MG63 (cell line): ENCODE results near the gene RYR1. TPM values are rescaled to one million over a fixed set of nuclear protein-coding genes. Genes with fewer than 3 reads are reported as not detected.
"Not testable (repeated sequence)": the region's sequence is repeated elsewhere in the genome, so short reads cannot be mapped to it uniquely, and the experiment has no call there.

Experiments
- DNase-seq: peaks from one replicate; pipeline ENCODE4 v3.0.0-alpha.2; 2020
- H3K27me3 ChIP-seq: fragments of 250-450 bp; sonication (Bioruptor Pico); 2 replicates; pipeline ENCODE4 v1.5.1; 2020; ENCODE audit warnings: mild to moderate bottlenecking, moderate library complexity
- H3K36me3 ChIP-seq: fragments of 250-450 bp; sonication (Bioruptor Pico); 2 replicates; pipeline ENCODE4 v1.5.1; 2020; ENCODE audit warnings: mild to moderate bottlenecking, moderate library complexity
- H3K4me3 ChIP-seq: fragments of 250-450 bp; sonication (Bioruptor Pico); 2 replicates; pipeline ENCODE4 v1.5.1; 2020; ENCODE audit warnings: mild to moderate bottlenecking, moderate library complexity
- H3K9me3 ChIP-seq: fragments of 250-450 bp; sonication (Bioruptor Pico); 2 replicates; pipeline ENCODE4 v1.5.1; 2020; ENCODE audit warnings: mild to moderate bottlenecking, moderate library complexity
- total RNA-seq: library from RNA; depleted of rRNA; stranded (reverse); fragments of >200 nt; shearing (Covaris generic); gene quantifications from 2 replicates; pipeline ENCODE4 v1.2.3, GENCODE V29; 2014; ENCODE audit warnings: low replicate concordance

RYR1 gene
- total RNA-seq, 1 experiment from 2014 or later = not detected

DNA sequence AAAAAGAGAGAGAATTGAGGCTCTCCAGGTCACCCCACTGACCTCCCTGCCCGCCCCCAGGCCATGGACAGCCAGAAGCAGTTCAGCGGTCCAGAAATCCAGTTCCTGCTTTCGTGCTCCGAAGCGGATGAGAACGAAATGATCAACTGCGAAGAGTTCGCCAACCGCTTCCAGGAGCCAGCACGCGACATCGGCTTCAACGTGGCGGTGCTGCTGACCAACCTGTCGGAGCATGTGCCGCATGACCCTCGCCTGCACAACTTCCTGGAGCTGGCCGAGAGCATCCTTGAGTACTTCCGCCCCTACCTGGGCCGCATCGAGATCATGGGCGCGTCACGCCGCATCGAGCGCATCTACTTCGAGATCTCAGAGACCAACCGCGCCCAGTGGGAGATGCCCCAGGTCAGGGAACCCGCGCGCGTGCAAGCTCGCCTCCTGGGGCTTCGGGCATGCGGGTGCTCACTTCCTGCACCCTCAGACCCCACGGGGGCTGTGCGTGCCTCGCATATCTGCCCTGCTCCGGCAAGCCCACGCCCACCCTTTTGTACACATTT lies 127.6 kb downstream of the RYR1 start:
- DNase-seq = no peak
- H3K27me3 ChIP-seq = no peaks in the 10 kb centered on the region; the same call in 1 of the 2 replicates
- no peak overlapping the region for H3K4me3 ChIP-seq
- H3K36me3 ChIP-seq = no peaks in the 10 kb centered on the region
- no peaks in the 10 kb centered on the region; the same call in 1 of the 2 replicates for H3K9me3 ChIP-seq

DNA sequence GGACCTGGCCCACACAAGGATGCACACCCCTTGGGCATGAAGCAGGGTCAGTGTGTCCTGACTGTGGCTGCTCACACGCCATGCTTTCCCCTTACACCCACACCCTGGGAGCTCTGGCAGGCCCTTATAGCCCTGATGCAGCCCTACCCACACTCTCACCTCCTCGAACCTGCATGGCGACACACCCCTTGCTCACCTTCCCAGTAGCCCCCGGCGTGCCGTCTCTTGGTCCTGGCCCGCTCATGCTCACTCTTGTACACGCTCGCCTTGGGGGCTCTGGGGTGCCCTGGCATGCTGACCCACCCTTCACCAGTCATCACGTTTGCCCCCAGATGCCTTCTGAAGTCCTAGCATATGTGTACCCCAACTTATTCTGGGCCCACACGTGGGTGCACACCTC lies 128.2 kb downstream of the RYR1 start:
- DNase-seq = no peak
- no peaks in the 10 kb centered on the region; the same call in 1 of the 2 replicates for H3K27me3 ChIP-seq
- no peaks in the 10 kb centered on the region for H3K36me3 ChIP-seq
- H3K9me3 ChIP-seq = no peaks in the 10 kb centered on the region; the same call in 1 of the 2 replicates
- no peak overlapping the region for H3K4me3 ChIP-seq

DNA sequence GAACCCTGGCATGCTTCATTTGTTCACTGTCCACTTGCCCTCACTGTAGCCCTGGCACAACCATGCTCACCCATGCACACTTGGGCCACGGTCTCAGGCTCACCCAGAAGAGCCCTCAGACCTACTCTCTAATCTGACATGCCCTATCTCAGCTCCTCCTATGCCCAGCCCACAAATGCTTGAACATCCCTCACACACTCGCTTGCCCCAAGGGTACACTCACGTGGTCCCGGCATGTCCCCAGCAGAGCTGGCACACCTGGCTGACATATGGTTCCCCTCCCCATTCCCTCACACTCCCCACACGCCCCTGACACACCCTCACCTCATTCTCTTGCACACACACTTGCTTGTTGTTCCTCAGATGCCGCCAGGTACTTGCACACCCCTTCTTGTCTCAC lies 128.6 kb downstream of the RYR1 start:
- Histone ChIP-seq H3K36me3 (no peaks in the 10 kb centered on the region), H3K27me3 (no peaks in the 10 kb centered on the region; the same call in 1 of the 2 replicates), H3K9me3 (no peaks in the 10 kb centered on the region; the same call in 1 of the 2 replicates), H3K4me3 (no peak overlapping the region)
- no peak for DNase-seq

DNA sequence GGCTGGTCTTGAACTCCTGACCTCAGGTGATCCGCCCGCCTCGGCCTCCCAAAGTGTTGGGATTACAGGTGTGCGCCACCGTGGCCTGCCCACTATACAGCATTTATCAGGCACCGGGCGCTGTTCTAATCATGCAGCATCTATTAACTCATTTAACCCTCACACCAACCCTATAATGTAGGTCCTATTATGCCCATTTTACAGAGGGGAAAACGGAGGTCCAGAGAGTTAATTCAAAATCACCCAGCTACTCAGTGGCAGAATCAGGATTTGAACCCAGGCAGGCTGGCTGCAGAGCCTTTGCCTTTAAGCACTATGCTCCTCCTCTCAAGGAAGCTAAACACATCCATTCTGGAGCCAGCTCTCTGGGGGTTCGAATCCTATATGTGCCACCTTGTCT lies 130.0 kb downstream of the RYR1 start:
- Histone ChIP-seq H3K36me3 (no peaks in the 10 kb centered on the region), H3K9me3 (no peaks in the 10 kb centered on the region; the same call in 1 of the 2 replicates), H3K27me3 (no peaks in the 10 kb centered on the region; the same call in 1 of the 2 replicates), H3K4me3 (no peak overlapping the region)
- DNase-seq = no peak

DNA sequence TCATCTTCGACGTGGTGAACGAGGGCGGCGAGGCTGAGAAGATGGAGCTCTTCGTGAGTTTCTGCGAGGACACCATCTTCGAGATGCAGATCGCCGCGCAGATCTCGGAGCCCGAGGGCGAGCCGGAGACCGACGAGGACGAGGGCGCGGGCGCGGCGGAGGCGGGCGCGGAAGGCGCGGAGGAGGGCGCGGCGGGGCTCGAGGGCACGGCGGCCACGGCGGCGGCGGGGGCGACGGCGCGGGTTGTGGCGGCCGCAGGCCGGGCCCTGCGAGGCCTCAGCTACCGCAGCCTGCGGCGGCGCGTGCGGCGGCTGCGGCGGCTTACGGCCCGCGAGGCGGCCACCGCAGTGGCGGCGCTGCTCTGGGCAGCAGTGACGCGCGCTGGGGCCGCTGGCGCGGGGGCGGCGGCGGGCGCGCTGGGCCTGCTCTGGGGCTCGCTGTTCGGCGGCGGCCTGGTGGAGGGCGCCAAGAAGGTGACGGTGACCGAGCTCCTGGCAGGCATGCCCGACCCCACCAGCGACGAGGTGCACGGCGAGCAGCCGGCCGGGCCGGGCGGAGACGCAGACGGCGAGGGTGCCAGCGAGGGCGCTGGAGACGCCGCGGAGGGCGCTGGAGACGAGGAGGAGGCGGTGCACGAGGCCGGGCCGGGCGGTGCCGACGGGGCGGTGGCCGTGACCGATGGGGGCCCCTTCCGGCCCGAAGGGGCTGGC lies 131.6 kb downstream of the RYR1 start:
- DNase-seq = no peak
- no peaks in the 10 kb centered on the region for H3K36me3 ChIP-seq
- no peak overlapping the region for H3K4me3 ChIP-seq
- H3K27me3 ChIP-seq = no peaks in the 10 kb centered on the region; the same call in 1 of the 2 replicates
- H3K9me3 ChIP-seq = no peaks in the 10 kb centered on the region

DNA sequence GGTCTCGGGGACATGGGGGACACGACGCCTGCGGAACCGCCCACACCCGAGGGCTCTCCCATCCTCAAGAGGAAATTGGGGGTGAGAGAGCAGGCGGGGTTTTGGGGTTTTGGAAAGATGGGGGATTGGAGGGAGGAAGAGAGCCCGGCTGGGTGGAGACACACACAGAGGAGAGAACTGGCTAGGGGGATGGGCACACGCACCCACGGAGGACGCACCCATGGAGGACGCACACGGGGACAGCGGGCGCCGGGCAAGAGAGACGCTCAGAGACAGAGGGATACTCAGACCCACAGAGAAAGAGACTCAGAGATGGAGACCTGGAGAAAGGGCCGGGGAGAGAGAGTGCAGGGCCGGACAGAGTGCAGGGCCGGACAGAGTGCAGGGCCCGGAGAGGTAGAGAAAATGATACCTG lies 132.2 kb downstream of the RYR1 start:
- Histone ChIP-seq H3K36me3 (no peaks in the 10 kb centered on the region), H3K27me3 (no peaks in the 10 kb centered on the region; the same call in 1 of the 2 replicates), H3K9me3 (no peaks in the 10 kb centered on the region), H3K4me3 (no peak overlapping the region)
- no peak for DNase-seq

DNA sequence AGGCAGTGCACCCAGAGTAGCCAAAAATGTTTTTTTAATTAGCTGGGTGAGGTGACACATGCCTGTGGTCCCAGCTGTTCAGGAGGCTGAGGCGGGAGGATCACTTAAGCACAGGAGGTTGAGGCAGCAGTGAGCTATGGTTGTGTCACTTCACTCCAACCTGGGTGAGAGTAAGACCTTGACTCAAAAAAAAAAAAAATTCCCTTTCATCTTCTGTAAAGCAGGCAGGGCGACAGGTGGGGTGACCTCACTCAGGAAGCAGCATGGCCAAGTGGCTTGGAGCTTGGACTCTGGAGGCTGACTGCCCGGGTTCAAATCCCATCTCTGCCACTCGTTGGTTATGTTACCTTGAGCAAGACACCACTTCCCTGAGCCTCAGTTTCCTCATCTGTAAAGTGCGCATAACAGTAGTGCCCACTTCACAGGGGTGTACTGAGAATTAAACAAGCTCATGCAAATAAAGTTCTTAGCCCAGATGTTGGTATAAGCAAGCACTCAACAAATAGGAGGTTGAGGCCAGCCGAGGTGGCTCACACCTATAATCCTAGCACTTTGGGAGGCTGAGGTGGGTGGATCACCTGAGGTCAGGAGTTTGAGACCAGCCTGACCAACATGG lies 136.0 kb downstream of the RYR1 start:
- DNase-seq = no peak
- Histone ChIP-seq H3K9me3 (no peaks in the 10 kb centered on the region), H3K27me3 (no peaks in the 10 kb centered on the region; the same call in 1 of the 2 replicates)

DNA sequence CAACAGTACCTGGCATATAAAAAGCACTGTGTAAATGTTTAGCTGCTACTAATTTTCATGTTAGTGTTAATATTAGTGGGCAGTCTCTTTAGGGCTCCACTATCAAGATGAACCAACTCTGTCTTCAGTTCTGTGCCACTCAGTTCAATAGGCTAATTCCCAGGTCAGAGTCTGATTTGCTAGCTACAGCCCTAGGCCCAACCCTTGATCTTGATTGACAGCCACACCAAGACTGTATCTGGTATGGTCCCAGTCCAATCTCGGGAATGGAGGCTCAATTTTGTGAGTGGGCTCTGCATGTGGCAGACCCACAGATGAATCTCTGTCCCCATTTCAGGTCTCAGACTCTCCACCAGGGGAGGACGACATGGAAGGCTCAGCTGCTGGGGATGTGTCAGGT lies 138.2 kb downstream of the RYR1 start:
- no peaks in the 10 kb centered on the region for H3K9me3 ChIP-seq
- H3K36me3 ChIP-seq = no peaks in the 10 kb centered on the region
- H3K4me3 ChIP-seq = no peak overlapping the region
- H3K27me3 ChIP-seq = no peaks in the 10 kb centered on the region
- DNase-seq = no peak

More for the DNA sequence above, 136.0 kb downstream of the RYR1 start:
- no peak overlapping the region for H3K4me3 ChIP-seq
- no peaks in the 10 kb centered on the region for H3K36me3 ChIP-seq

DNA sequence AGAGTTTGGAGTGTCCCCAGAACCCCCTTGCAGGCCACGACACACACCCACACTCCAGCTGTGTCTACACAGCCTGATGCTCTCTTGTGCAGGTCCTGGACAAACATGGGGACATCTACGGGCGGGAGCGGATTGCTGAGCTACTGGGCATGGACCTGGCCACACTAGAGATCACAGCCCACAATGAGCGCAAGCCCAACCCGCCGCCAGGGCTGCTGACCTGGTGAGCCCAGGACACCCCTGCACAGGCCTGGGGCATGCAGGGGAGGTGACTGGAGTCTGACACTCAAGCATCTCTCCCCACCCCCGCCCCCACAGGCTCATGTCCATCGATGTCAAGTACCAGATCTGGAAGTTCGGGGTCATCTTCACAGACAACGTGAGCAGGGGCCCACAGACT lies 144.3 kb downstream of the RYR1 start:
- Histone ChIP-seq H3K27me3 (no peaks in the 10 kb centered on the region), H3K4me3 (no peak overlapping the region), H3K9me3 (no peaks in the 10 kb centered on the region), H3K36me3 (no peaks in the 10 kb centered on the region)
- DNase-seq = no peak

DNA sequence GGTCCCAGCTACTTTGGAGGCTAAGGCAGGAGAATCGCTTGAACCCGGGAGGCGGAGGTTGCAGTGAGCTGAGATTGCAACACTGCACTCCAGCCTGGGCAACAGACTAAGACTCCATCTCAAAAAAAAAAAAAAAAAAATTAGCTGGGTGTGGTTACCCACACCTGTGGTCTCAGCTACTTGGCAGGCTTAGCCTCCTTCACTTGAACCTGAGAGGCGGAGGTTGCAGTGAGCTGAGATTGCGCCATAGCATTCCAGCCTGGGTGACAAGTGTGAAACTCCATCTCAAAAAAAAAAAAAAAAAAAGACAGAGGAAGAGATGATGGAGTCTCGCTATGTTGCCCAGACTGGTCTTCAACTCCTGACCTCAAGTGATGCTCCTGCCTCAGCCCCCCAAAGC lies 145.8 kb downstream of the RYR1 start:
- H3K27me3 ChIP-seq, DNase-seq, H3K36me3 ChIP-seq, H3K9me3 ChIP-seq, H3K4me3 ChIP-seq: not testable (repeated sequence)

DNA sequence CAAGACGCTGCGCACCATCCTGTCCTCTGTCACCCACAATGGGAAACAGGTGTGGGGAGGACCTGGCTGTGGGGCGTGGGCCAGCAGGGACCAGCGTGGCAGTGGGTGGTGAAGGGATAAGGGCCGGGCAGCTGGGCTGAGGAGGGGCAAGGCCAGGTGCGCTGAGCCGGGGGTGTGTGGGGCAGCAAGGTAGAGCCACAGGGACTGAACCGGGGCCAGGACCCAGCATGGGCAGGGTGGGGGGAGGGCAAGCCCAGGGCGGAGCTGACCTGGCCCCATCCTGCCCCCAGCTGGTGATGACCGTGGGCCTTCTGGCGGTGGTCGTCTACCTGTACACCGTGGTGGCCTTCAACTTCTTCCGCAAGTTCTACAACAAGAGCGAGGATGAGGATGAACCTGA lies 146.6 kb downstream of the RYR1 start:
- no peak for DNase-seq
- H3K36me3 ChIP-seq = no peaks in the 10 kb centered on the region
- H3K9me3 ChIP-seq = no peaks in the 10 kb centered on the region
- H3K4me3 ChIP-seq = no peak overlapping the region
- H3K27me3 ChIP-seq = no peaks in the 10 kb centered on the region

DNA sequence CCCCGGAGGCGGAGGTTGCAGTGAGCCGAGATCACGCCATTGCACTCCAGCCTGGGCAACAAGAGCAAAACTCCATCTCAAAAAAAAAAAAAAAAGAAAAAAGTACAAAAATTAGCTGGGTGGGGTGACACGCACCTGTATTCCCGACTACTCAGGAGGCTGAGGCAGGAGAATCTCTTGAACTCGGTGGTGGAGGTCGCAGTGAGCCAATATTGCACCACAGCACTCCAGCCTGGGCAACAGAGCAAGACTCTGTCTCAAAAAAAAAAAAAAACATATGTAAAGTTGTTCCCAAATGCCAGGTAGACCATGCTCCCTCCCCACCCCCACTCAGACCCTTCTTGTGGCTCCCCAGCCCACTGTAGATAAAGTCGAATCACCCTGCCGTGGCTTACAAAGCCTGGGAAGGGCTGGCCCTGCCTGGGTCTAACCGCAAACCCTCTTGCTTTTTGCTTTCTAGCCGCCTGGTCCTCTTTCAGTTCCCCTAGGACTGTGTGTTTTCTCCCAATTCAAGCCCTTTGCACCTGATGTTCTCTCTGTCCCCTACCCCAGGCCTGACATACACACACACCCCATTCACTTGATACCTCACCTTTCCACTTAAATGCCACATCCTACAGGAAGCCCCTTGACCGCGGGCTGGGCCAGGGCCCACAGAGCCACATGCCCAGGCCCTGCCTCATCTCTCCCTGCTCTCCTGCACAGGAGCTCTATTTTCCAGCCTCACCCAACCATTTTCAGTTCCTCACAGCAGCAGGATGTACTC lies 149.9 kb downstream of the RYR1 start:
- Histone ChIP-seq H3K36me3 (no peaks in the 10 kb centered on the region), H3K9me3 (no peaks in the 10 kb centered on the region), H3K4me3 (no peak overlapping the region), H3K27me3 (no peaks in the 10 kb centered on the region)
- no peak for DNase-seq

DNA sequence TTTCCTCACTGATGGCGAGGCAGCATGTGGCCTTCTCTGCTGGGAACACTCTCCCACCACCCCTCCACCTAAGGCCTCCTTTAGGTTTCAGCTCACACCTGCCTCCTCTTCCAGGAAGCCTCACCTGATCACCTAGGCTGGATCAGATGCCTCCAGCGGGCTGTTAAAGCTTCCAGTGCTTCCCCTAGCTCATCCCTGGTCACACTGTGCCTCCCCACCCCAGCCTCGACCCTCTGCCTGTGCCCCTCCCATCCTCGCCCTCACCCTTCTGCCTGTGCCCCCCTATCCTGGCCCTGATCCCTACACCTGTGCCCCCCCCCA lies 150.5 kb downstream of the RYR1 start:
- Histone ChIP-seq H3K9me3 (no peaks in the 10 kb centered on the region), H3K27me3 (no peaks in the 10 kb centered on the region), H3K36me3 (no peaks in the 10 kb centered on the region), H3K4me3 (no peak overlapping the region)
- DNase-seq = no peak

DNA sequence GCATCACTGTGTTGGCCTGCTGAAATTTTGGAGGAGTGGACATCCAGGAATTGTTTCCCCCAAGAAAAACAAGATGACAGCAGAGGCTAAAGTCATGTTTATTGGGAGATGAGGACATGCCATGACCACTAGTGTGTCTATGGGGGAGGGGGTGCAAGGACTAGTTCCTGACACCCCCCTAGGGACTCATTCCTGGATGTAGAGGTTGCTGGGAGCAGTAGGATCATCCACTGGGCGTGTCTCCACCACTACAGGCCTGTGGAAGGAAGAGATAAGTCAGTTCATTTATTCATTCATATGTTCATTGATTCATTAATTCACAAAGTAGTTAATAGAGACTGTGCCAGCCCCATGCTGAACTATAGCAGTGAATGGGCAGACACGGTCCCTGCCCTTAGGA lies 154.1 kb downstream of the RYR1 start:
- Histone ChIP-seq H3K9me3 (no peaks in the 10 kb centered on the region), H3K4me3 (no peak overlapping the region), H3K36me3 (no peaks in the 10 kb centered on the region), H3K27me3 (no peaks in the 10 kb centered on the region)
- DNase-seq = no peak

DNA sequence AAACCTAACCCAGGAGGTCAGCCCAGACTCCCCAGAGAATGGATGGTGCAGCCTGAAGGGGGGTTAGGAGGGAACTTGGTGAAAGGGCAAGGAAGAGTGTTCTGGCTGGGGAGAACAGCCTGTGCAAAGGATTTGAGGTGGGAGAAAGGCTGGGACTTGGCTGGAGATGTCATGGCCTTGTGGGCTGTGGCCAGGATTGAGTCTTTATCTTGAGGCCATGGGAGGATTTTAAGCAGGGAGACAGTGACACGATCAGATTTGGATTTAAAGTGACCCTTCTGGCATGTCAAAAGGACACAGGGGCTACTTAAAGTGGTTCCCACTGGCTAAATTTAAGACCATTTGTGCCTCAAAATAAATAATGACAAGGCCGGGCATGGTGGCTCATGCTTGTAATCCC lies 154.6 kb downstream of the RYR1 start:
- H3K9me3 ChIP-seq = no peaks in the 10 kb centered on the region
- H3K27me3 ChIP-seq = no peaks in the 10 kb centered on the region
- no peak overlapping the region for H3K4me3 ChIP-seq
- DNase-seq = no peak
- H3K36me3 ChIP-seq = no peaks in the 10 kb centered on the region

DNA sequence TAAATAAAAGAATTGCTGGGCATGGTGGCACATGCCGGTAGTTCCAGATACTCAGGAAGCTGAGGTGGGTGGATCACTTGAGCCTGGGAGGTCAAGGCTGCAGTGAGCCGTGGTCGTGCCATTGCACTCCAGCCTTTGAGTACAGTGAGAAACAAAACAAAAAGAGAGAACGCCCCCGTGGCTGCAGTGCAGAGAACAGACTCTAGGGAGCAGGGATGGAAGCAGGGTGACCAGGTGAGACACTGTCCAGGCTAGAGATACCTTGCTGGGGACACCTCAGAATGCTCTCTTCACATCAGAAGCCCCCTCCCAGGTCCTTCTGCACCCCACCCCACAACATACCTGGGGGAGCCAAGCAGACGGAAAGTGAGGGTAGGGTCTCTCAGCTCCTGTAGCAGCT lies 159.4 kb downstream of the RYR1 start:
- DNase-seq = no peak
- no peak overlapping the region for H3K4me3 ChIP-seq
- no peaks in the 10 kb centered on the region for H3K36me3 ChIP-seq
- H3K9me3 ChIP-seq = no peaks in the 10 kb centered on the region
- H3K27me3 ChIP-seq = no peaks in the 10 kb centered on the region
